Measurements from ENCODE around the gene FGD5. TPM values are rescaled to one million over a fixed set of nuclear protein-coding genes. Genes with fewer than 3 reads are reported as not detected.
A peak's percentile ranks its signal among the peaks of the same experiment; 100 is the strongest.

FGD5 gene
- total RNA-seq, 1 donor from 2014 or later, result 0.24 TPM

DNA sequence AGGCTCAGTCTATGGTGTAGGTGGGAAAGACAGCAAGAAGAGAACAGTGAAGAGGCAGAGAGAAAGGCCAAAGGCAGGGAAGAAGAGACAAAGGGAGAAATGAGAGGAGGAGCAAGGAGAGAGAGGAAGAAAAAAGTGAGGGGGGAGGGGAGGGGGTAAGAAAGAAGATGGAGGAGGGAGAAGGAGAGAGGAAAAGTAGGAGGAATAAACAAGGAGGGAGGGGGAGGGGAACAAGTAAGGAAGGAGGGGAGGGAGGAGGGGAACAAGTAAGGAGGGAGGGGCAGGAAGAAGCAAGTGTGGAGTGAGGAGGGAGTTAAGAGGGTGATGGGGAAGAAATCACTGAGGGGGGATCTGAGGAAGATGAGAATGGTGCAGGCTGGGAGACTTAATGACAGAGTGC, 45.5 kb upstream of the FGD5 start:
- Histone ChIP-seq H3K27ac (no peak overlapping the region), H3K79me2 (ENCODE audit: low read depth) (no peaks in the 10 kb centered on the region), H3K27me3 (no peaks in the 10 kb centered on the region), H2AFZ (replicated peaks) (no peak overlapping the region), H3K9me3 (ENCODE audit: low read depth) (no peaks in the 10 kb centered on the region), H4K20me1 (ENCODE audit: low read depth) (no peaks in the 10 kb centered on the region), H3K36me3 (no peaks in the 10 kb centered on the region), H3K4me3 (no peak overlapping the region), H3K4me1 (no peaks in the 10 kb centered on the region), H3F3A (ENCODE audit: low read depth) (no peaks in the 10 kb centered on the region), H3K9ac (no peak overlapping the region), H3K4me2 (no peak overlapping the region)
- Mint-ChIP-seq H3K36me3 (no peaks in the 10 kb centered on the region), H3K4me1 (peaks cover 5% of the 10 kb centered on the region), H3K27me3 (ENCODE audit: insufficient read depth, low read depth) (peaks cover 10% of the 10 kb centered on the region), H3K9me3 (no peaks in the 10 kb centered on the region), H3K27ac (no peak overlapping the region), H3K4me3 (no peak overlapping the region)
- TF ChIP-seq, protein P1, sequence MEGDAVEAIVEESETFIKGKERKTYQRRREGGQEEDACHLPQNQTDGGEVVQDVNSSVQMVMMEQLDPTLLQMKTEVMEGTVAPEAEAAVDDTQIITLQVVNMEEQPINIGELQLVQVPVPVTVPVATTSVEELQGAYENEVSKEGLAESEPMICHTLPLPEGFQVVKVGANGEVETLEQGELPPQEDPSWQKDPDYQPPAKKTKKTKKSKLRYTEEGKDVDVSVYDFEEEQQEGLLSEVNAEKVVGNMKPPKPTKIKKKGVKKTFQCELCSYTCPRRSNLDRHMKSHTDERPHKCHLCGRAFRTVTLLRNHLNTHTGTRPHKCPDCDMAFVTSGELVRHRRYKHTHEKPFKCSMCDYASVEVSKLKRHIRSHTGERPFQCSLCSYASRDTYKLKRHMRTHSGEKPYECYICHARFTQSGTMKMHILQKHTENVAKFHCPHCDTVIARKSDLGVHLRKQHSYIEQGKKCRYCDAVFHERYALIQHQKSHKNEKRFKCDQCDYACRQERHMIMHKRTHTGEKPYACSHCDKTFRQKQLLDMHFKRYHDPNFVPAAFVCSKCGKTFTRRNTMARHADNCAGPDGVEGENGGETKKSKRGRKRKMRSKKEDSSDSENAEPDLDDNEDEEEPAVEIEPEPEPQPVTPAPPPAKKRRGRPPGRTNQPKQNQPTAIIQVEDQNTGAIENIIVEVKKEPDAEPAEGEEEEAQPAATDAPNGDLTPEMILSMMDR (IDR thresholded peaks at IDR 0.05), result no peak
- TF ChIP-seq EZH2 (IDR thresholded peaks at IDR 0.05) (no peak), EZH2phosphoT487 (IDR thresholded peaks at IDR 0.05) (no peak)
- DNase-seq (ENCODE audit: low spot score), result no peak

DNA sequence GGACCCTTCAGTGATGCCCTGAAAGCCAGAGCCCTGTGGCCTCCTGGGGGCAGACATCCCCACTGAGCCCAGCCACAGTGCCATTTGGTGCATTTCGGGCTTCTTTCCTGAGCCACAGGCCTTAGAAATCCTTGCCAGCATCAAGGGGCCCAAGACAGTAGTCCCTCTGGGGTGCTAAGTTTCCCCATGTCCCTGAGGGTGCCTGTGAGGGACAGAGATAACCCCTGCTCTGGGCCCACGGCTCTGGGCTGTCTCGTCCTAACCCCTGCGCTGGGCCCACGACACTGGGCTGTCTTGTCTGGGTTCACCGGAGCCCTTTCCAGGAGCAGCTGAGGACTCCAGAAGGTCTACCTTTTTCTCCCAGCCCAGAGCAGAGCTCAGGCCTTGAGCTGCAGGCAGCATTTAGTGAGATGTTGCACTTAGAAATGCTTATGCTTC, 45.1 kb upstream of the FGD5 start:
- no peak overlapping the region for H3K27ac ChIP-seq
- no peak overlapping the region for H3K4me3 ChIP-seq
- H3F3A ChIP-seq (ENCODE audit: low read depth), result no peaks in the 10 kb centered on the region
- no peak overlapping the region for H2AFZ ChIP-seq (replicated peaks)
- no peaks in the 10 kb centered on the region for H3K4me1 ChIP-seq
- no peak overlapping the region for H3K4me2 ChIP-seq
- Mint-ChIP-seq H3K4me3 (no peak overlapping the region), H3K4me1 (peaks cover 5% of the 10 kb centered on the region), H3K27me3 (ENCODE audit: insufficient read depth, low read depth) (peaks cover 7% of the 10 kb centered on the region), H3K9me3 (peaks cover 1% of the 10 kb centered on the region), H3K36me3 (no peaks in the 10 kb centered on the region), H3K27ac (no peak overlapping the region)
- H3K27me3 ChIP-seq, result no peaks in the 10 kb centered on the region
- peaks cover under 1% of the 10 kb centered on the region for H3K9me3 ChIP-seq (ENCODE audit: low read depth)
- H4K20me1 ChIP-seq (ENCODE audit: low read depth), result no peaks in the 10 kb centered on the region
- H3K36me3 ChIP-seq, result no peaks in the 10 kb centered on the region
- no peak for TF ChIP-seq EZH2phosphoT487 (IDR thresholded peaks at IDR 0.05)
- no peak for TF ChIP-seq EZH2 (IDR thresholded peaks at IDR 0.05)
- TF ChIP-seq, protein P1 (IDR thresholded peaks at IDR 0.05), result no peak
- no peak overlapping the region for H3K9ac ChIP-seq
- H3K79me2 ChIP-seq (ENCODE audit: low read depth), result no peaks in the 10 kb centered on the region
- DNase-seq (ENCODE audit: low spot score), result no peak

DNA sequence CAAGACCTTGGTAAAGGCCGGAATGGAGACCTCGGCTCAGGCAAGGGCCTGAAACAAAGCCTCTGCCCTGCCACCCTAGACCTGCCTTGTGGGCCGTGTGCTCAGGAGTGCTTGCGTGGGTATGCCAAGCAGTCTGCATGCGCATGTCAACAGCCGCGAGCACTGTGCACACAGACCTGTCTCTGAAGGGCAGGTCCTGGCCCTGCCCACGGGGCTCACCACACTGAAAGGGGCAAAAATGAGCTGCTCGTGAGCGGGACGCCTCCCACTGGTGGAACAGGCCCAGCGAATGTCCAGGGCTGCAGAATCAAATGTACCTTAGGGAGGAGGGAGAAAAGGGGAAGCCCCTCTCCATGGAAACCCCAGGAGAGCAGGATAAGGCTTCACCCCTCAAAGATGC, 44.3 kb upstream of the FGD5 start:
- H3K79me2 ChIP-seq (ENCODE audit: low read depth), result no peaks in the 10 kb centered on the region
- Mint-ChIP-seq H3K9me3 (peaks cover 5% of the 10 kb centered on the region), H3K27ac (no peak overlapping the region), H3K4me1 (no peaks in the 10 kb centered on the region), H3K36me3 (no peaks in the 10 kb centered on the region), H3K27me3 (ENCODE audit: insufficient read depth, low read depth) (peaks cover 4% of the 10 kb centered on the region), H3K4me3 (no peak overlapping the region)
- TF ChIP-seq EZH2 (IDR thresholded peaks at IDR 0.05) (no peak), EZH2phosphoT487 (IDR thresholded peaks at IDR 0.05) (no peak)
- TF ChIP-seq, protein P1 (IDR thresholded peaks at IDR 0.05), result no peak
- H3K4me3 ChIP-seq, result no peak overlapping the region
- no peak overlapping the region for H3K4me2 ChIP-seq
- H3K36me3 ChIP-seq, result no peaks in the 10 kb centered on the region
- H3F3A ChIP-seq (ENCODE audit: low read depth), result no peaks in the 10 kb centered on the region
- H3K9ac ChIP-seq, result no peak overlapping the region
- DNase-seq (ENCODE audit: low spot score), result no peak
- H4K20me1 ChIP-seq (ENCODE audit: low read depth), result no peaks in the 10 kb centered on the region
- no peak overlapping the region for H3K27ac ChIP-seq
- H2AFZ ChIP-seq (replicated peaks), result peak overlapping the region; percentile 52
- H3K9me3 ChIP-seq (ENCODE audit: low read depth), result peaks cover 7% of the 10 kb centered on the region
- no peaks in the 10 kb centered on the region for H3K4me1 ChIP-seq
- H3K27me3 ChIP-seq, result no peaks in the 10 kb centered on the region

All from neural progenitor cell (in vitro differentiated cells).